ENCODE measurements around the gene KIRREL1.

DNA sequence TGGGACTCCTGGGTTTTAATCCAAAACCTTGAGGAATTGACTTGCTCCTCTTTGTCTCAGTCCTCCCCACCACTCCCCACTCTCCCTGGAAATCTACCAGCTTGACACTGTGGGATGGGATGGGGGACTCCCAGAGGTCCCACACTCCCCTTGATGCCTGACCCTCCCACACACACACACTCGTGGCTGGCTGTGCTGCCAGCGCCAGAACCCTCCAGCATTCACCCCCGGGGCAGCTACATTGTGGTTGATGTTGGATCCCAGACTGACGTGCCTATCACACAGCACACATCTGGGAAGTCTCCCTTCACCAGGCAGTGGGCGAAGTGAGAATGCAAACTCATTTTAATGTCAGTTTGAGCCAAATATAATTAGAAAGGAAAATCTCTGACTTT, 10.0 kb downstream of the KIRREL1 start:
- TF ChIP-seq POLR2A (IDR thresholded peaks at IDR 0.05) (no peak), POLR2AphosphoS5 (IDR thresholded peaks at IDR 0.05) (no peak)
- TF ChIP-seq, protein P1, sequence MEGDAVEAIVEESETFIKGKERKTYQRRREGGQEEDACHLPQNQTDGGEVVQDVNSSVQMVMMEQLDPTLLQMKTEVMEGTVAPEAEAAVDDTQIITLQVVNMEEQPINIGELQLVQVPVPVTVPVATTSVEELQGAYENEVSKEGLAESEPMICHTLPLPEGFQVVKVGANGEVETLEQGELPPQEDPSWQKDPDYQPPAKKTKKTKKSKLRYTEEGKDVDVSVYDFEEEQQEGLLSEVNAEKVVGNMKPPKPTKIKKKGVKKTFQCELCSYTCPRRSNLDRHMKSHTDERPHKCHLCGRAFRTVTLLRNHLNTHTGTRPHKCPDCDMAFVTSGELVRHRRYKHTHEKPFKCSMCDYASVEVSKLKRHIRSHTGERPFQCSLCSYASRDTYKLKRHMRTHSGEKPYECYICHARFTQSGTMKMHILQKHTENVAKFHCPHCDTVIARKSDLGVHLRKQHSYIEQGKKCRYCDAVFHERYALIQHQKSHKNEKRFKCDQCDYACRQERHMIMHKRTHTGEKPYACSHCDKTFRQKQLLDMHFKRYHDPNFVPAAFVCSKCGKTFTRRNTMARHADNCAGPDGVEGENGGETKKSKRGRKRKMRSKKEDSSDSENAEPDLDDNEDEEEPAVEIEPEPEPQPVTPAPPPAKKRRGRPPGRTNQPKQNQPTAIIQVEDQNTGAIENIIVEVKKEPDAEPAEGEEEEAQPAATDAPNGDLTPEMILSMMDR (IDR thresholded peaks at IDR 0.05), result no peak
